Suppressor macrophage treated with lipopolysaccharide for 4 hours (primary cell): Measurements from ENCODE around the gene ZFPM1.
"Not testable (repeated sequence)": the region's sequence is repeated elsewhere in the genome, so short reads cannot be mapped to it uniquely, and the experiment has no call there.

Source experiments
- DNase-seq: peaks from one replicate; pipeline ENCODE4 v3.0.0-alpha.2; 2020

ZFPM1 gene

GRCh38 chr16:88517208-88517774 lies 64.2 kb downstream of the ZFPM1 start:
- not testable (repeated sequence) for DNase-seq

GRCh38 chr16:88518411-88519111 lies 65.5 kb downstream of the ZFPM1 start:
- DNase-seq = not testable (repeated sequence)

- DNase-seq = no peak
These were observed 66.2 kb downstream of the ZFPM1 start for GRCh38 chr16:88519240-88519639.

- DNase-seq = no peak
These were observed 67.0 kb downstream of the ZFPM1 start for GRCh38 chr16:88519938-88520653.

- no peak for DNase-seq
These were observed 68.6 kb downstream of the ZFPM1 start for GRCh38 chr16:88521674-88522073.

GRCh38 chr16:88522276-88522949 lies 69.3 kb downstream of the ZFPM1 start:
- no peak for DNase-seq

GRCh38 chr16:88523309-88524161 lies 70.5 kb downstream of the ZFPM1 start:
- no peak for DNase-seq

- no peak for DNase-seq
These were observed 71.3 kb downstream of the ZFPM1 start for GRCh38 chr16:88524274-88524972.

GRCh38 chr16:88524973-88525662 lies 72.0 kb downstream of the ZFPM1 start:
- no peak for DNase-seq

GRCh38 chr16:88525663-88525990 lies 72.5 kb downstream of the ZFPM1 start:
- no peak for DNase-seq

- DNase-seq = no peak
These were observed 73.2 kb downstream of the ZFPM1 start for GRCh38 chr16:88526008-88526905.

- DNase-seq = no peak
These were observed 73.8 kb downstream of the ZFPM1 start for GRCh38 chr16:88526906-88527185.

GRCh38 chr16:88527186-88527936 lies 74.3 kb downstream of the ZFPM1 start:
- DNase-seq = peak; percentile 70

- DNase-seq = no peak
These were observed 75.1 kb downstream of the ZFPM1 start for GRCh38 chr16:88527937-88528743.

- no peak for DNase-seq
These were observed 75.8 kb downstream of the ZFPM1 start for GRCh38 chr16:88528902-88529318.

GRCh38 chr16:88529596-88529995 lies 76.5 kb downstream of the ZFPM1 start:
- no peak for DNase-seq

- no peak for DNase-seq
These were observed 77.2 kb downstream of the ZFPM1 start for GRCh38 chr16:88530051-88530857.

GRCh38 chr16:88530858-88531203 lies 77.8 kb downstream of the ZFPM1 start:
- no peak for DNase-seq
